ENCODE measurements around the gene GALNT7.

Gene GALNT7

GRCh38 chr4:173330590-173330989 is 162.0 kb downstream of the GALNT7 start (continued):
- TF ChIP-seq ELK4 (IDR thresholded peaks at IDR 0.05; ENCODE audit: borderline replicate concordance, low read depth, low read length) (no peak), ZNF175 (tag by site-specific recombination; IDR thresholded peaks at IDR 0.05) (no peak), SP3 (tag by site-specific recombination; IDR thresholded peaks at IDR 0.05) (no peak), INSM2 (tag by site-specific recombination; IDR thresholded peaks at IDR 0.05) (no peak), ZNF768 (tag by site-specific recombination; IDR thresholded peaks at IDR 0.05) (no peak), ZNF830 (tag by site-specific recombination; IDR thresholded peaks at IDR 0.05; ENCODE audit: low read depth) (no peak), ZNF571 (tag by site-specific recombination; IDR thresholded peaks at IDR 0.05) (no peak), ZNF10 (tag by site-specific recombination; IDR thresholded peaks at IDR 0.05) (no peak), ZBTB10 (tag by site-specific recombination; IDR thresholded peaks at IDR 0.05) (no peak), ZNF792 (tag by site-specific recombination; IDR thresholded peaks at IDR 0.05) (no peak)

GRCh38 chr4:173332021-173332487 is 163.4 kb downstream of the GALNT7 start:
- TF ChIP-seq ZNF521 (tag by site-specific recombination; IDR thresholded peaks at IDR 0.05) (no peak), ZNF513 (tag by site-specific recombination; IDR thresholded peaks at IDR 0.05) (peak; percentile 100), ZNF596 (tag by site-specific recombination; IDR thresholded peaks at IDR 0.05) (no peak), ZNF660 (tag by site-specific recombination; IDR thresholded peaks at IDR 0.05) (no peak), ZNF366 (tag by site-specific recombination; conservative IDR thresholded peaks at IDR 0.05) (peak; percentile 28; the same call in 1 of the 2 replicates), ZNF629 (tag by site-specific recombination; IDR thresholded peaks at IDR 0.05) (peak; percentile 38; the same call in 1 of the 2 replicates), YY1 (tag by site-specific recombination; IDR thresholded peaks at IDR 0.05) (no peak), ZNF488 (tag by site-specific recombination; IDR thresholded peaks at IDR 0.05) (no peak), ZNF670 (tag by site-specific recombination; IDR thresholded peaks at IDR 0.05; ENCODE audit: low read depth) (no peak), ZNF645 (tag by site-specific recombination; IDR thresholded peaks at IDR 0.05) (no peak)
- no peak overlapping the region for H3K27ac ChIP-seq (ENCODE audit: extremely low read depth, low read depth, low read length)
- peak overlapping the region; percentile 99 for H3K4me3 ChIP-seq (ENCODE audit: low read depth, low read length)
- ChIA-PET POLR2A (interaction anchor here (4.2 kb wide), 1 partner anchor 38 kb away, joined by 38 read pairs; the partner anchor contains the start of gene SAP30), CTCF (interaction anchor here (1.1 kb wide), 1 partner anchor 162 kb away, joined by 3 read pairs; no protein-coding TSS in a partner anchor)
- peaks cover 33 to 55% of the 10 kb centered on the region in 2 experiments for H3K36me3 ChIP-seq (ENCODE audit: control insufficient read depth in 2 of 2, insufficient read depth in 1 of 2, low read length in 2 of 2)
- H3K9me3 ChIP-seq (ENCODE audit: control insufficient read depth, insufficient read depth, low read depth, low read length): no peaks in the 10 kb centered on the region
- peaks cover 12% of the 10 kb centered on the region for H3K4me1 ChIP-seq (ENCODE audit: control insufficient read depth, insufficient read depth, low read length)
